Mesenchymal stem cell (in vitro differentiated cells and primary cell): Measurements from ENCODE around the gene SLC34A3.
A peak's percentile ranks its signal among the peaks of the same experiment; 100 is the strongest.

Source experiments
- DNase-seq: peaks from one replicate; pipeline ENCODE4 v3.0.0-alpha.2; 2013
- H2AFZ ChIP-seq: one replicate; pipeline ENCODE4 v1.6.1; 2013; ENCODE audit warnings: low read depth, mild to moderate bottlenecking, control low read depth, inconsistent platforms, low read length, moderate library complexity
- H2AK5ac ChIP-seq: 2 replicates; pipeline ENCODE4 v1.6.1; 2013; ENCODE audit warnings: low read length, moderate library complexity, mild to moderate bottlenecking, inconsistent platforms; ENCODE audit not compliant: severe bottlenecking
- H2BK120ac ChIP-seq: one replicate; pipeline ENCODE4 v1.6.1; 2013; ENCODE audit warnings: low read depth, mild to moderate bottlenecking, inconsistent platforms, low read length, moderate library complexity
- H2BK12ac ChIP-seq, 2 experiments: one replicate each; pipeline ENCODE4 v1.6.1; 2013; ENCODE audit warnings: inconsistent platforms in 2 of 2, low read length in 2 of 2, mild to moderate bottlenecking in 2 of 2, moderate library complexity in 2 of 2, control low read depth in 1 of 2
- H2BK15ac ChIP-seq: one replicate; pipeline ENCODE4 v1.6.1; 2013; ENCODE audit warnings: mild to moderate bottlenecking, low read depth, inconsistent platforms; ENCODE audit not compliant: poor library complexity, severe bottlenecking
- H2BK5ac ChIP-seq: 2 replicates; pipeline ENCODE4 v1.6.1; 2013; ENCODE audit warnings: low read depth, mild to moderate bottlenecking, low read length, control low read depth, inconsistent platforms; ENCODE audit not compliant: poor library complexity, severe bottlenecking
- H3K14ac ChIP-seq, 2 experiments: one replicate each; pipeline ENCODE4 v1.6.1; 2013; ENCODE audit warnings: inconsistent platforms in 2 of 2, low read length in 2 of 2, control low read depth in 1 of 2, mild to moderate bottlenecking in 1 of 2, moderate library complexity in 1 of 2
- H3K18ac ChIP-seq, 2 experiments: one replicate each; pipeline ENCODE4 v1.6.1; 2013; ENCODE audit warnings: inconsistent platforms in 2 of 2, low read length in 2 of 2, control low read depth in 1 of 2, low read depth in 1 of 2, mild to moderate bottlenecking in 1 of 2
- H3K23ac ChIP-seq, 2 experiments: one replicate each; pipeline ENCODE4 v1.6.1; 2013; ENCODE audit warnings: inconsistent platforms in 2 of 2, low read length in 2 of 2, mild to moderate bottlenecking in 2 of 2, moderate library complexity in 2 of 2, control low read depth in 1 of 2
- H3K27ac ChIP-seq: 2 replicates; pipeline ENCODE4 v1.5.1; 2013; ENCODE audit warnings: mild to moderate bottlenecking, moderate library complexity, low read length, control low read depth, inconsistent platforms; ENCODE audit not compliant: poor library complexity, severe bottlenecking
- H3K27me3 ChIP-seq, 2 experiments: 2 replicates each; pipeline versions ENCODE4 v1.6.1 to v1.7.0; 2013; ENCODE audit warnings: low read length in 2 of 2, mild to moderate bottlenecking in 2 of 2, moderate library complexity in 2 of 2, control low read depth in 1 of 2, inconsistent platforms in 1 of 2; ENCODE audit not compliant: control insufficient read depth in 1 of 2, insufficient read depth in 1 of 2
- H3K36me3 ChIP-seq, 2 experiments: 2 replicates each; pipeline versions ENCODE4 v1.6.1 to v1.7.0; 2013; ENCODE audit warnings: low read length in 2 of 2, control low read depth in 1 of 2, inconsistent platforms in 1 of 2, low read depth in 1 of 2, mild to moderate bottlenecking in 1 of 2; ENCODE audit not compliant: insufficient read depth in 2 of 2, control insufficient read depth in 1 of 2
- H3K4ac ChIP-seq, 2 experiments: one replicate each; pipeline ENCODE4 v1.6.1; 2013; ENCODE audit warnings: inconsistent platforms in 2 of 2, low read length in 2 of 2, mild to moderate bottlenecking in 2 of 2, moderate library complexity in 2 of 2, control low read depth in 1 of 2, low read depth in 1 of 2
- H3K4me1 ChIP-seq: 2 replicates; pipeline ENCODE4 v1.6.1; 2013; ENCODE audit warnings: low read depth, low read length, control low read depth; ENCODE audit not compliant: control insufficient read depth, insufficient read depth
- H3K4me2 ChIP-seq: 2 replicates; pipeline ENCODE4 v1.6.1; 2013; ENCODE audit warnings: low read length, mild to moderate bottlenecking, inconsistent platforms; ENCODE audit not compliant: poor library complexity, severe bottlenecking
- H3K4me3 ChIP-seq, 2 experiments: 2 replicates each; pipeline versions ENCODE4 v1.5.1 to v1.7.0; 2013; ENCODE audit warnings: low read length in 2 of 2, mild to moderate bottlenecking in 2 of 2, control low read depth in 1 of 2, low read depth in 1 of 2; ENCODE audit not compliant: insufficient read depth in 1 of 2
- H3K79me1 ChIP-seq: replicated peaks from 2 replicates; pipeline ENCODE4 v1.6.1; 2013; ENCODE audit warnings: mild to moderate bottlenecking, control low read depth, low read length, inconsistent platforms; ENCODE audit not compliant: poor library complexity, severe bottlenecking
- H3K9ac ChIP-seq: 2 replicates; pipeline ENCODE4 v1.7.0; 2013; ENCODE audit warnings: mild to moderate bottlenecking, low read length, moderate library complexity
- H3K9me3 ChIP-seq: 2 replicates; pipeline ENCODE4 v1.7.0; 2013; ENCODE audit warnings: mild to moderate bottlenecking, low read length; ENCODE audit not compliant: control insufficient read depth
- H4K8ac ChIP-seq: one replicate; pipeline ENCODE4 v1.6.1; 2013; ENCODE audit warnings: inconsistent platforms, mild to moderate bottlenecking, low read length, moderate library complexity
- H4K91ac ChIP-seq: one replicate; pipeline ENCODE4 v1.6.1; 2013; ENCODE audit warnings: mild to moderate bottlenecking, low read length, inconsistent platforms
- WGBS: methylation state at CpG from one replicate; pipeline ENCODE4 v1.1.7; 2013; ENCODE audit warnings: mixed read lengths; 5-methylcytosine and 5-hydroxymethylcytosine counted together

The SLC34A3 gene

GRCh38 chr9:137195525-137196220, 35.0 kb upstream of the SLC34A3 start:
- Histone ChIP-seq H3K14ac (no peak overlapping the region), H2AFZ (no peak overlapping the region), H3K23ac (no peak overlapping the region), H3K4ac (no peak overlapping the region), H4K91ac (peak overlapping the region; percentile 3), H2BK12ac (no peak overlapping the region), H3K36me3 (peaks cover 17 to 43% of the 10 kb centered on the region in 2 experiments), H3K79me1 (peaks cover 50% of the 10 kb centered on the region), H2BK120ac (no peak overlapping the region), H3K27me3 (no peaks in the 10 kb centered on the region), H3K18ac (no peak overlapping the region), H3K9me3 (no peaks in the 10 kb centered on the region), H2AK5ac (no peak overlapping the region), H3K4me2 (no peak overlapping the region), H3K27ac (no peak overlapping the region), H2BK15ac (no peak overlapping the region), H3K9ac (no peak overlapping the region), H2BK5ac (no peak overlapping the region), H3K4me1 (peaks cover 69% of the 10 kb centered on the region), H4K8ac (no peak overlapping the region), H3K4me3 (no peak overlapping the region)
- 95% methylated on average over 20 of the region's 21 CpGs for WGBS
- DNase-seq = no peak

GRCh38 chr9:137198051-137198901, 32.4 kb upstream of the SLC34A3 start:
- H2BK5ac ChIP-seq = no peak overlapping the region
- H3K4ac ChIP-seq = no peak overlapping the region
- no peaks in the 10 kb centered on the region for H3K27me3 ChIP-seq
- DNase-seq = no peak
- H2BK120ac ChIP-seq = no peak overlapping the region
- H3K4me3 ChIP-seq = peak overlapping the region in 1 of 2 experiments; percentile 71
- peaks cover 36% of the 10 kb centered on the region for H3K79me1 ChIP-seq
- H2AFZ ChIP-seq = no peak overlapping the region
- no peak overlapping the region for H2BK12ac ChIP-seq
- peaks cover 67% of the 10 kb centered on the region for H3K4me1 ChIP-seq
- peaks cover 0 to 21% of the 10 kb centered on the region in 2 experiments for H3K36me3 ChIP-seq
- H3K27ac ChIP-seq = no peak overlapping the region
- no peak overlapping the region for H3K14ac ChIP-seq
- H4K91ac ChIP-seq = peak overlapping the region; percentile 63
- no peak overlapping the region for H3K23ac ChIP-seq
- no peaks in the 10 kb centered on the region for H3K9me3 ChIP-seq
- no peak overlapping the region for H3K18ac ChIP-seq
- WGBS = 95% methylated on average over 19 of the region's 19 CpGs
- no peak overlapping the region for H2AK5ac ChIP-seq
- no peak overlapping the region for H2BK15ac ChIP-seq
- H4K8ac ChIP-seq = peak overlapping the region; percentile 22
- H3K4me2 ChIP-seq = peak overlapping the region; percentile 26
- H3K9ac ChIP-seq = peak overlapping the region; percentile 57

- H3K9me3 ChIP-seq = no peaks in the 10 kb centered on the region
- no peak overlapping the region for H2BK120ac ChIP-seq
- peak overlapping the region in 1 of 2 experiments; percentile 57 for H3K23ac ChIP-seq
- H3K27ac ChIP-seq = no peak overlapping the region
- no peak overlapping the region for H2BK5ac ChIP-seq
- no peak overlapping the region for H3K18ac ChIP-seq
- H3K4me2 ChIP-seq = peak overlapping the region; percentile 87
- peak overlapping the region in 1 of 2 experiments; percentile 71 for H3K4me3 ChIP-seq
- H3K36me3 ChIP-seq = peaks cover 2 to 19% of the 10 kb centered on the region in 2 experiments
- H4K91ac ChIP-seq = peak overlapping the region; percentile 63
- no peak overlapping the region for H2AFZ ChIP-seq
- H2BK12ac ChIP-seq = no peak overlapping the region
- peak overlapping the region; percentile 57 for H3K9ac ChIP-seq
- H3K14ac ChIP-seq = peak overlapping the region in 1 of 2 experiments; percentile 2
- H2BK15ac ChIP-seq = no peak overlapping the region
- 91% methylated on average over 11 of the region's 11 CpGs for WGBS
- no peak overlapping the region for H3K4ac ChIP-seq
- H2AK5ac ChIP-seq = no peak overlapping the region
- no peak overlapping the region for H4K8ac ChIP-seq
- H3K79me1 ChIP-seq = peaks cover 31% of the 10 kb centered on the region
- peaks cover 60% of the 10 kb centered on the region for H3K4me1 ChIP-seq
- no peak for DNase-seq
- H3K27me3 ChIP-seq = no peaks in the 10 kb centered on the region
These were observed 31.8 kb upstream of the SLC34A3 start for GRCh38 chr9:137198902-137199283.
